GM12892 (cell line): ENCODE results near the gene DENND2A.

Experiments used
- DNase-seq: peaks from one replicate; pipeline ENCODE4 v3.0.0; 2011; ENCODE audit not compliant: insufficient read length
- FAIRE-seq: peaks from 2 replicates; lab custom pipeline; 2011; peaks lifted over from hg19 to GRCh38; lab: Jason Lieb, UNC
- POLR2A ChIP-seq: IDR thresholded peaks from 2 replicates; pipeline ENCODE4 v1.6.1; 2011; ENCODE audit warnings: low read depth, low read length, control low read depth
- POLR2AphosphoS5 ChIP-seq: IDR thresholded peaks from 2 replicates; pipeline ENCODE4 v1.6.1; 2011; ENCODE audit warnings: low read depth, low read length, control low read depth
- TAF1 ChIP-seq: IDR thresholded peaks from 2 replicates; pipeline ENCODE4 v1.6.1; 2011; ENCODE audit warnings: low read depth, mild to moderate bottlenecking, control low read depth, low read length, borderline replicate concordance

The DENND2A gene

DNA sequence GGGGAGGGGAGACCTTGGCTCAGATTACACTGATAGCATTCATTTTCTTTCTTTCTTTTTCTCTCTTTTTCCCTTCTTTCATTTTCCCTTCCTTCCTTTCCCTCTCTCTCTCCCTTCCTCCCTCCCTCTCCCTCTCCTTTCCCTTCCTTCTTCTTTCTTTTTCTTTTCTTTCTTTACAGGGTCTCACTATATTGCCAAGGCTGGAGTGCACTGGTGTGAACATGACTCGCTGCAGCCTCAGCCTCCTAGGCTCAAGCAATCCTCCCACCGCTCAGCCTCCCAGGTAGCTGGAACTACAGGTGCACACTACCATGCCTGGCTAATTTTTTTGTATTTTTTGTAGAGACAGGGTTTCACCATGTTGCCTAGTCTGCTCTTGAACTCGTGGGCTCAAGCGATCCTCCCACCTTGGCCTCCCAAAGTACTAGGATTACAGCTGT, 88.4 kb downstream of the DENND2A start:
- TF ChIP-seq POLR2A (no peak), POLR2AphosphoS5 (no peak), TAF1 (no peak)
- DNase-seq (no peak), FAIRE-seq (no peak)

GRCh38 chr7:140551355-140552239, 89.0 kb downstream of the DENND2A start:
- TF ChIP-seq POLR2A (no peak), TAF1 (no peak), POLR2AphosphoS5 (no peak)
- no peak for DNase-seq
- no peak for FAIRE-seq

- no peak for TF ChIP-seq TAF1
- no peak for TF ChIP-seq POLR2AphosphoS5
- FAIRE-seq: no peak
Measured at GRCh38 chr7:140546947-140547346, 93.7 kb downstream of the DENND2A start.

DNA sequence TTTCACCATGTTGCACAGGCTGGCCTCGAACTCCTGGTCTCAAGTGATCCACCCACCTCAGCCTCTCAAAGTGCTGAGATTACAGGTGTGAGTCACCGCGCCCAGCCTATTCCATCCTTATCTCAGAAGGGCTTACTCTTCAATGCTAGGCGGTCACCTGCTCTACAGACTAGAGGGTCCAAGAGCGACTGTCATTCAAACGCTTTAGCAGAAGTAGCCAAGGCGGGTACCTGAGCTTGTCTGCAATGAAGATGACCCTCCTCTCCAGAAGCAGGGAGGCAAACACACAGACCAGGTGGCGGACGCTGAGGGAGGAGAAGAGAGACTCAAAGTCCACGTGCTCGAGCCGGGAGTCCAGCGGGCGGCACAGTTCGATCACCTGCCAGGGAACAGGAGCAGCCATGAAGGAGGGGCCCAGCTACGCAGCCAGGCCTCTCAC, 96.2 kb downstream of the DENND2A start:
- FAIRE-seq: no peak
- TF ChIP-seq POLR2AphosphoS5: no peak
- no peak for TF ChIP-seq POLR2A
- TF ChIP-seq TAF1: no peak
- DNase-seq: no peak

More at GRCh38 chr7:140546947-140547346, 93.7 kb downstream of the DENND2A start:
- DNase-seq: no peak

GRCh38 chr7:140542228-140542603, 98.4 kb downstream of the DENND2A start:
- DNase-seq (no peak), FAIRE-seq (no peak)
- no peak for TF ChIP-seq POLR2A
- TF ChIP-seq TAF1: no peak
- TF ChIP-seq POLR2AphosphoS5: no peak

DNA sequence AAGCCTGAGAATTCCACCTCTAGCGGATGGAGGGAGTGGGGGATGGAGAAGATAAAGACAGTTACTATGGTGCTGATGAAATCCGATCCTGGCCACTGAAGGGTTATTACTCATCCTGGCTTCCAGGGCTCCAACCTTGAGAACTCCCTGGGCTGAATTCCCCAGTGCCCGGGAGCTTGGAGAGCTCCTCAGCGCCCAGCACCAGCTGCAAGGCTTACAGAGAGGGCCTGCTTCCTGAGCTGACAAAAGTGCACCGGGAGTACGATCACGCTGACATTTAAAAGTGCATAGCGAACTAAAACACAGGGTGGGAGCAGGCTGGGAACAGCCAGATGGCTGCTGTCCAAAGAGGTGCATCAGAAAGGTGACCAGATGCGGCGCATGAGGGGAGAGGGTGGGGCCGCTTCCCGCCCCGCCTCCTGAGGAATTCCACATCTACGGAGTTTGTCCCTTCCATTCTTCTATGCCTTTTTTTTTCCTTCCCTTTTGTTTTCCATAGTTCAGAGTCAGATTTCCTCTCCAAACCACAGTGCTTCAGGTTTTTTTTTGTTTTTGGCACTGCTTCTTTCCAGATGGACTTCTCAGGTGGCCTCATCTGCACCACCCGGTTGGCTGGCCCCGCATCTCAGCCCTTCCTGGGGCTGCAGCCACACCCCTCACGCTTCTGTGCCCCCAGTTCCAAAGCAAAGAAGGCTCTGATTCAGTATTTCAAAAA, 98.9 kb downstream of the DENND2A start:
- no peak for DNase-seq
- TF ChIP-seq POLR2A: no peak
- no peak for FAIRE-seq

DNA sequence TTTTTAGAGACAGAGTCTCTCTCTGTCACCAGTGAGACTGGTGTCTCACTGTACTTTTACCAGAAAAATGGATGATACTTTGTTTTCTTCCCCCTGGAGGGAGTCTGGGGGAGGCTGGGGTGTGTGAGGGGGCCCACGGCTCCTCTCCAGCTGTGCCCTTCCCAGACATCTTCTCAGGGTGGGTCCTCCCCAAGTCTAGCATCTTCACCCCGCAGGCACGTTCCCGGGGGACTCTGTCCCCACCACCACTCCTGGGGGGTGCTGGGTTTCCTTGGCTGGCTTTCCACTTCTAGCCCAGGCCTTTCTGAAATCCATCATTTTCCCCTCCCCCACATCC, 99.5 kb downstream of the DENND2A start:
- no peak for FAIRE-seq
- TF ChIP-seq POLR2AphosphoS5 (no peak), TAF1 (no peak), POLR2A (no peak)
- no peak for DNase-seq

DNA sequence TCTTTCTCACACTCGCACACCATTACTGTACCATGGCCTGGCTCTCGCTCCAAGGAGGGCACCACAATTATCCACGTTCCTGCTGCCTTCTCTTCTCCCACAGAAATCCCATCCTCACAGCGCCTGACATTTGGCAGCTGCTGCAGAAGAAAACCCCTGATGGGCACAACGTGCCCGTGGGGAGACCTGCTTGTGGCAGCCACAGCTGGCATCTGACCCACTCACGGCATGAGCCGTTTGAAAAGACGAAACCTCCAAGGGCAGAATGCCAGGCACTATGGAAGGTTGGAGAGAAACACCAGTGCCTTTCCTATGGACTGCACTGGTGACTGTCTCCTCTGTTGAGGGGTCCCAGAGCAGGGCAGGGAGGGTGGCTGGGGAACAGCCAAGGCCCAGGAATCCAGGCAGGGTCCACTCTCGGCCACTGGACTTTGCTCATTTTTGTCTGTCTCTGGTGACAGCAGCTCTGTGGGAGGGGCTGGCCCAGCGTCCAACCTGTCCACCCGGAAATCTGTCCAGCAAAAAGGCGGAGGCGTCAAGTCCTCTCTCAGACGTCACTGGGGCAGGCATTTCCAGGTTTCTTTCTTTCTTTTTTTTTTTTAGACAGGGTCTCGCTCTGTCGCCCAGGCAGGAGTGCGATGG, 100.4 kb downstream of the DENND2A start:
- DNase-seq: no peak
- no peak for TF ChIP-seq TAF1
- FAIRE-seq: no peak

DNA sequence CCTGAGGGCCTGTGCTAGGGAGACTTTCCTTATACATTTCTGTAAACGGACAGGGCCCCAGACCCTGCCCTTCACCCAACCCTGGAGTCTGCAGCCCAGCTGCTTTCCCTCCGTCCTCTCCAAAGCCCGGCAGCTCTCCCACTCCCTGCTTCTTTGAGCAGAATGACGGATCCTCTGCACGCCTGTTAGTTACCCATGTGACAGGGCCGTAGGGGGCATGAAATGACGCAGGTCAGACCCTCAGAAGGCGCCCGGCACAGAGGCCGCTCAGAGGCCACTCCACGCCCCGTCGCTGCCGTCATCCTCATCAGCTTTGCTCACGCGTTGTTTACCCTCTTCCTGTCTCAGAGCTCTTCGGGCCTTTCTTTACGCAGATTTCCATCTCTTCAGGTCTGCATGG, 101.2 kb downstream of the DENND2A start:
- no peak for TF ChIP-seq TAF1
- no peak for TF ChIP-seq POLR2A
- TF ChIP-seq POLR2AphosphoS5: no peak
- no peak for FAIRE-seq
- no peak for DNase-seq

DNA sequence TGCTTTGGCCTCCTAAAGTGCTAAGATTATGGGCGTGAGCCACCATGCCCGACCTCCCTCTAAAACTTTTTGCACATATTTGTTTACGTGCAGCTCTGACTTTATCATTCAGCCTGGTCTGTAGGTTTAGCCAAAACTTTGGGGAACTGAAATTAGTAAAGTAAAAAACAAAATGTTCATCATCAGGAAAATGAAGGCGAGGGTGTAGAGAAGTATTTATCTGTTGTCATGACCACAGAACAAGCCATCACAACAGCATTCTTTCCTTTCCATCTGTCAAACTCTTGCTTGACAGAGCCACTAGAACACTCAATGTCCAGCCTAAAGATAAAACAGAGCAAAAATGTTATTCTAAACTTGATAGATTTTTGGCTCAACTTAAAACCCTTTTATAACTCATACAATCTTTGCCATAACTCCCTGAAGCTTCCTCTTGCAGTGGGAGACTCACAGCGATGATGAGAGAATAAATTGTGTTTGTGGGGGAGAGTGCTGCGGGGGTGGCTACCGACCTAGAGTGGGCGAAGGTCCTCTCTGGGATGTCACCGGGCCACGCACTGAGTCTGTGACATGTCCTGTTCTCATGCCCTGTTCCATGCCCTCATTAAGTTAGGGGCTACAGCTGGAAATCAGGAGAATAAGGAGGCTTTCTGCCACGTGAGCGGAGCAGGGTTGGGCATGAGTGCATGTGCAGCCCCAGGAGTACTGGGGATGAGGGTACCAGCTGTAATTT, 102.7 kb downstream of the DENND2A start:
- TF ChIP-seq POLR2AphosphoS5: no peak
- TF ChIP-seq POLR2A: no peak
- no peak for TF ChIP-seq TAF1
- DNase-seq (no peak), FAIRE-seq (peak; percentile 9)

GRCh38 chr7:140534743-140535142, 105.9 kb downstream of the DENND2A start:
- no peak for FAIRE-seq
- TF ChIP-seq TAF1: no peak
- TF ChIP-seq POLR2AphosphoS5: no peak
- no peak for TF ChIP-seq POLR2A

More at GRCh38 chr7:140534743-140535142, 105.9 kb downstream of the DENND2A start:
- DNase-seq: no peak
